NCI-H446 (cell line): ENCODE measurements around the gene UST.
"Not testable (repeated sequence)": the region's sequence is repeated elsewhere in the genome, so short reads cannot be mapped to it uniquely, and the experiment has no call there.

Experiments
- DNase-seq, 2 experiments: peaks; one replicate each; lab custom pipeline; 2025; lab: John Stamatoyannopoulos, UW

The UST gene

DNA sequence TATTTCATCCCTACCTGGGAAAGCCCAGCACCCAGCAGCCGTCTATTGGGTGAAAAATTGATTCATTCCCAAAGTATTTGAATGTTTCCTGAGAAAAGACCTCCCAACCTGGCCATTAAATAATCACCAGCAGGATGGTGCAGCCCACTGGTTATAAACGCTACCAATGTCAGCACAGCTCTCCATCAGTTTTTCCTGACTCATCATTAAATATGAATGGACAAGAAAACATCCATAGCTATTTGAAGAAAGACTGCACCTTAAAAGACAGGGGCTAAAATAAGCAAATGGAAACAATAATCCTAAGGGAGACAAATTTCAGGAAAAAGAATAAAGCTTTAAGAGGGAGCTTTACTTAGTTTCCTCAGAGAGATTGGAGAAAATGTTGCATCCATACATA lies 261.9 kb downstream of the UST start:
- no peak for DNase-seq

- no peak for DNase-seq
Observed at GRCh38 chr6:149012040-149012545, 265.3 kb downstream of the UST start.

- DNase-seq, result no peak
Observed at GRCh38 chr6:149013586-149014344, 266.9 kb downstream of the UST start.

DNA sequence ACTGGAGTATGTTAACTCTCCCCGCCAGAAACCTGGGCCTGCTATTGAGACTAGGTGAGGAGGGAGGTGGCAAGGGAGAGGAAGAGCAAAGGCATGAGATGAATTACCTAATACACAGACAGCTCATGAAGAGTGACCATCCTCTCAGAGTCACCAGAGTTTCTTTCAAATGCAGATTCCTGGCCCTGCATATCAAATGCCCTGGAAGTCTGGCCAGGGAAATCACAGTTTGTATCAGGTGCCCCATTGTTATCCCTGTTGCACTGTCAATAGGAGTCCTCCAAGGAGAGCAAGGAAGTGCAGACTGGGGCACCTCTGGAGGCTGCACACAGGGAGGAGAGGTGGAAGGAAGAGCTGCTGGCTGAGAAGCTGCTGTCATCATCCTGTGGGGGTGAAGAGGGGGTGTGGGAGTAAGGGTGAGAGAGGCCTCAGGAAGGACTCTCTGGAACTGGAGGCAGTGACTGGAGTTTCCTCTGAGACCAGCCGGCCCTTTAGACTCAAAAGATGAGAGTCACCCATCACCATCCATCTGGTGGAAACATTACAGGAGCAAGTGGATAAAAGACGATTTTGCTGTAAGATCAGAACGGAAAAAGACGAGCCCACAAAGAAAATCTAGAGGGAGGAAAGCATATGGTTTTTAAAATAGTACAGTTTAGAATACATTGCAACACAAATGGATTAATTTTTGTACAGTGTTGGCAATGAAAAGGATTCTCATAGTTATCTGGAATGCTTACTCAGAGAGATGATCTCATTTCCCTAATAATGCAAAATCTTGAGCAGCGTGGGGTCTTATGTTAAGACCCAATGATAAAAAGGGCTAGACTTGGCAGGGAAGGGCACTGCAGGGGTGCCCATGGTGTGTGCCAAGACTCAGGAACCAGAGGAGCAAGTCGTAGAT lies 268.1 kb downstream of the UST start:
- DNase-seq, result no peak

- DNase-seq, result no peak
Observed at GRCh38 chr6:149015535-149016525, 269.0 kb downstream of the UST start.

- DNase-seq, result no peak
Observed at GRCh38 chr6:149016716-149017115, 269.9 kb downstream of the UST start.

- no peak for DNase-seq
Observed at GRCh38 chr6:149020319-149020718, 273.5 kb downstream of the UST start.

DNA sequence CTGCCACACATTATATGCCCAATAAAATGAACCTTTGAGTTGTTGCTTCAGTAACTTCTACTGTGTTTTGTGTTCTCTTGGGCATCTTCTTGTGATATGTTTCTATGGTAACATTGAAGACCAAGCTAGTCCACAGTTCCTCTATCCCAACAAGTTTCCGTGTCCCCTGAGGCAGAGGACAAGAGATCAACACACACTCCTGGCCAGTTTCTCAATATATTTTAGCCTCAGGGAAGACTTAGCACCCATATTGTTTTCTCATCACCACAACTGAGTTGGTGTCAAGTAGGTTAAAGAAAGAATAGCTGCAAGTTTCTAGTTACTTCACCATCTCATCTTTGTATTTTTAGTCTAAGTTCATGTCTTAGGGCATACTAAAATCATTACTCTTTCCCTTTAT lies 277.5 kb downstream of the UST start:
- DNase-seq, result no peak

DNA sequence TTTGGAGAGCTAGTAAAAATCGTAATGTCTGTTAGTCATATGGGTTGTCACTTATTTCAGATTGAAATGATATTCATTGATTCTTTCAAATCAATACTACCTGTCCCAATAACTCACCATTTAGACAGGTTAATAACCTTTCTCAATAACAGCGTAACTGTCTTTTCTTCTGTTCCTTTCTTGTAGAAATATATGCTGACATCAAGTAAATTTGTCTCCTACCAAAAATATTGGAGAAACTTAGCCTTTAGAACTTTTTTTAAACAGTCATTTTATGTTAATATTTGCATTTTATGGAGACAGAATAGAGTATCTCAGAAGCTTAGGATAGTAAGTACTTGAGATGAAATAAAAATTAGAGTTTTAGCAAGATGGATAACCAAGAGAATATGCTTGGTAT lies 278.2 kb downstream of the UST start:
- no peak for DNase-seq

DNA sequence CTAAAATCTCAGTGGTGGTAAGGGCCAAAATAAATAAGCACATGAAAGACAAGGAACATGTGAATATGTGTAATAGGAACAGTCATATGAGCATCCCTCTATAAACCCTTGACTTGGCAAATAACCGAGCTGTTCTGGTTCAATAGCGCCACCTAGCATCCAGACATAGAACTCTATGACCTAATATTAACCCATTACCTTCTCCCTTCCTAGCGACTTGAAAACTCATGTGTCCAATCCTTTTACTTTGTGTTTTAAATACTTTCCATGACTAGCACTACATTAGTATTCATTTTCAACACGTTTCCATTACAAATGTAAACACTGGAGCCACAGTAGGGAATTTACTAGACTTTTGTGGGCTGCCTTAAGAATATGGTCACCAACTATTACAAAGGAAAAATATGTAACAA lies 279.7 kb downstream of the UST start:
- peak in 1 of 2 experiments; percentile 11 for DNase-seq

- no peak for DNase-seq
Observed at GRCh38 chr6:149027484-149027883, 280.7 kb downstream of the UST start.

- peak; percentile 76 to 77 for DNase-seq
Observed at GRCh38 chr6:149028767-149029405, 282.1 kb downstream of the UST start.

GRCh38 chr6:149031201-149031858 lies 284.5 kb downstream of the UST start:
- DNase-seq, result no peak

DNA sequence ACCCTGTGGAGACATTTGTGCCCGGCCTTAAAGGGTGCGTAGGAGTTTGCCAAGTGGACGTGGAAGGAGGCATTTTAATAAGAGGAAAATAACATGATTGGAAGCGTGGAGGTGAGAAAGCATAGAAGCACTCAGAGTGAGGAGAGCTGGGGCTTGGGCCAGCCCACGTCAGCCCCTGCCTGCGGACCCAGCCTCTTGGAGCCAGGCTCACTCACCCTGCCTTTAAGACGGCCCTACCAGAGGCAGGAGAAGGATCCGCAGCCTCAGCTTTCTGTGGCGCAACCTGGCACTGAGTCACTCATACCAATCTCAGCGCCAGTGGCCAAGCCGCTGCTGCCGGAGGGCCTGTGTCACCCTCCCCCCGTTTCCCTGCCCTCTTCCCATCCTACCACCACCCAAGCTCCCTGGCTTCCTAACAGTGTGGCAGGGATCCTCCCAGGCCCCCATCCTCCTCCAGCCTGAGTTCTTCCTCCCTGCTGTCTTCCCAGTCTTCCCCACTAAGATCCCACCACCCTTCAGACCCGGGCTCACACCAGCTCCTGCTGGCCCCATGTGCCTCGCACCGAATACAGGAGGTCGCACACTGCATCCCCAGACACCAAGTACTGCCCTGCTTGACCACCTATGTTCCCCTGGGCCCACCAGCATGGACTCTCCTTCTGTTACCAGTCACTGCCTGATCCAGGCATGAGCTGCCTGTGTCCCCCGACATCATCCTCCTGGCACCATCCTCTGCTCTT lies 285.2 kb downstream of the UST start:
- DNase-seq, result no peak

GRCh38 chr6:149032599-149033405 lies 286.0 kb downstream of the UST start:
- no peak for DNase-seq

DNA sequence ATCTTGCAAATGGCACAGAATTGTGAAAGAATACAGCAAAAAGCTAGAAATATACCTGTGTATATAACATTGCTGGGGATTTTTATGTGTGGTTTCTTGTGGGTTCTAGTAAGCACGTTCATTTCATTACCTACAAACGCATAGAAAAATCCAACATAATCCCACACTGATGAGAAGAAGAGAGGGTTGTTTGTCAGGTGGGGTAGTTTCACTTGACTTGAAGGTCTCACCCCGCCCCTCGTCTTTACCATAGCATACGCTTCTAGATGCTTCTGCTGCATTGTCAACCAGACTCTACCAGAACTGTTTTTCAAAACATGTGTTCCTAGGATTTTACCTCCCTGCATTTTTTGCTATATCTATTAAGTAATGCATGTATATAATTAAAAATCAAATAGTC lies 286.6 kb downstream of the UST start:
- no peak for DNase-seq

DNA sequence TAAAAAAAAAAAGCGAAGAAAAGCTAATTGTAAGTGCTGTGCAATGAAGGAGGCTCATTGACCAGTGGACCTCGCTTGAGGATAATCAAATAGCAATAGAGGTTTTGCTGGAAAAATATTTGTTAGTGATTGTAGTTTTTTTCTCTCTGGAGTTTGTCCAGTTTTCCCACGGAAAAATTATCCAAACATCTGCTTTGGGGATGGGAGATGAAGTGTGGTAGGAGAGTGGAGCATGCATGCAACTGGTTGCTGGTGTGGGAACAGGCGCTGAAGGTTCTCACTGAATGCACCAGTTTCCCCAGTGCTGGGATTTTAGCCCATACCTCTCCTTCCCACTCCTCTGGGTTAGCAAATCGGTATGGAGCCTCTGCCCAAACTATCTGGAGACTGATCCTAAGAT lies 288.9 kb downstream of the UST start:
- no peak for DNase-seq

- DNase-seq, result no peak
Observed at GRCh38 chr6:149037051-149037671, 290.3 kb downstream of the UST start.

- DNase-seq, result not testable (repeated sequence)
Observed at GRCh38 chr6:149039025-149039424, 292.2 kb downstream of the UST start.
